ENCODE results near the gene SLC12A8. TPM values are rescaled to one million over a fixed set of nuclear protein-coding genes. Genes with fewer than 3 reads are reported as not detected.
A peak's percentile ranks its signal among the peaks of the same experiment; 100 is the strongest.

SLC12A8 gene
- total and polyA plus RNA-seq, 2 of the 13 experiments (the other 11 are each of a cell fraction or from before 2014, with no cell fraction given) = 0.44 to 0.71 TPM

DNA sequence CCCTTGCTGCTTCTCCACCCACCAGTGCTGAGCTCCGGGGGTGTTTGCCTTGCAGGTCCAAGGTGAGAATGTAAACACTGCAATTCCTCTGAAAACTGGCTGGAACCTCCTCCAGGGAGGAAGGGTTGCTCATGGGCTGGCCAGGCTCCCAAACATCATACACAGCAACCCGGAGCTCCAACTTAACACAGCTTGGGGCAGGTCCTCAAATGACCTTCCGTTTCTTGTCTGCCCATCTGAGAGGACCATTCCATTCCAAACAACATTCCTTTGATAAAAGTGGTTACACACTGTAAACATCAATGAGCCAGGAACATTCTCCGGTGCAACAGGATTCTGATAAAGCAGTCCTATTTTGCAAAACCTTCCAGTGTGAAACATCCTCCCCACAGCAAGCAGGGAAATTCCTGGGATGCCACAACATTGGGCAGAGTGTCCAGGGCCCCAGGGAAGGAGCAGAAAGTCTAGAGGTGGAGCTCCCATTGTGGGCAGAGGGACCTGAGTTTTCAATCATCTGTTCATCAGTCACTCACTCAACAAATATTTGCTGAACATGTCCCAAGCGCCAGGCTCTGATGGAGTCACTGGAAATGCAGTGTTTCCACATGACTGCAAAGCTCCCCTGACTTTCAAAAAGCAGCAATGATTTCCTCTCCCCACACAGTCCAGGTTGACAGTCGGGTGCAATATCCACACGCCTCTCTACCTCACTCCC, 149.5 kb downstream of the SLC12A8 start (continued):
- TF ChIP-seq POGZ (CRISPR knock-in tag; IDR thresholded peaks at IDR 0.05) (no peak; the same call in 1 of the 2 replicates), CBFB (CRISPR knock-in tag; IDR thresholded peaks at IDR 0.05) (peak; percentile 74; the same call in 1 of the 2 replicates), GABPA (IDR thresholded peaks at IDR 0.05; ENCODE audit: low read depth, low read length) (no peak), GABPA (CRISPR knock-in tag; IDR thresholded peaks at IDR 0.05; ENCODE audit: low read depth) (no peak), NONO (IDR thresholded peaks at IDR 0.05) (no peak), NONO (CRISPR knock-in tag; conservative IDR thresholded peaks at IDR 0.05) (peak; percentile 70; the same call in 1 of the 2 replicates), GLI4 (CRISPR knock-in tag; IDR thresholded peaks at IDR 0.05; ENCODE audit: borderline replicate concordance) (no peak), IKZF4 (CRISPR knock-in tag; IDR thresholded peaks at IDR 0.05; ENCODE audit: borderline replicate concordance, low read depth, not compliant biosample characterization) (no peak), KDM6A (CRISPR knock-in tag; IDR thresholded peaks at IDR 0.05; ENCODE audit: low read depth) (peak; percentile 85), PHB2 (IDR thresholded peaks at IDR 0.05; ENCODE audit: partially characterized antibody) (no peak), HNRNPK (IDR thresholded peaks at IDR 0.05; ENCODE audit: low read depth, low read length, poor library complexity, severe bottlenecking) (no peak), HHEX (CRISPR knock-in tag; IDR thresholded peaks at IDR 0.05) (peak; percentile 37; the same call in 1 of the 2 replicates), TOPORS (CRISPR knock-in tag; IDR thresholded peaks at IDR 0.05) (no peak), GATAD2A (CRISPR knock-in tag; IDR thresholded peaks at IDR 0.05) (peak; percentile 91), ZIK1 (CRISPR knock-in tag; IDR thresholded peaks at IDR 0.05; ENCODE audit: borderline replicate concordance, low read depth) (no peak), FOSL2 (CRISPR knock-in tag; IDR thresholded peaks at IDR 0.05) (peak; percentile 86), KDM2A (CRISPR knock-in tag; IDR thresholded peaks at IDR 0.05; ENCODE audit: borderline replicate concordance, low read depth) (peak; percentile 7; the same call in 1 of the 2 replicates), ZKSCAN8 (CRISPR knock-in tag; IDR thresholded peaks at IDR 0.05; ENCODE audit: borderline replicate concordance) (0 out of 2 replicates have a peak, but pooled peaks have one; percentile 55), MXI1 (IDR thresholded peaks at IDR 0.05; ENCODE audit: borderline replicate concordance, low read depth, low read length) (peak; percentile 72; the same call in 1 of the 3 replicates), CCDC6 (CRISPR knock-in tag; IDR thresholded peaks at IDR 0.05) (0 out of 2 replicates have a peak, but pooled peaks have one; percentile 62), SP4 (CRISPR knock-in tag; IDR thresholded peaks at IDR 0.05) (0 out of 2 replicates have a peak, but pooled peaks have one; percentile 20), KMT2A (CRISPR knock-in tag; IDR thresholded peaks at IDR 0.05) (peak; percentile 23; the same call in 1 of the 2 replicates)
- TF ChIP-seq, protein P1, sequence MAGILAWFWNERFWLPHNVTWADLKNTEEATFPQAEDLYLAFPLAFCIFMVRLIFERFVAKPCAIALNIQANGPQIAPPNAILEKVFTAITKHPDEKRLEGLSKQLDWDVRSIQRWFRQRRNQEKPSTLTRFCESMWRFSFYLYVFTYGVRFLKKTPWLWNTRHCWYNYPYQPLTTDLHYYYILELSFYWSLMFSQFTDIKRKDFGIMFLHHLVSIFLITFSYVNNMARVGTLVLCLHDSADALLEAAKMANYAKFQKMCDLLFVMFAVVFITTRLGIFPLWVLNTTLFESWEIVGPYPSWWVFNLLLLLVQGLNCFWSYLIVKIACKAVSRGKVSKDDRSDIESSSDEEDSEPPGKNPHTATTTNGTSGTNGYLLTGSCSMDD (CRISPR knock-in tag; IDR thresholded peaks at IDR 0.05) = no peak
- TF ChIP-seq, protein P2, sequence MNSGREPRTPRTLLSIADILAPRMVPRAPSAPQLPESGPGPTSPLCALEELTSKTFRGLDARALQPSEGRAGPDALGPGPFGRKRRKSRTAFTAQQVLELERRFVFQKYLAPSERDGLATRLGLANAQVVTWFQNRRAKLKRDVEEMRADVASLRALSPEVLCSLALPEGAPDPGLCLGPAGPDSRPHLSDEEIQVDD (CRISPR knock-in tag; IDR thresholded peaks at IDR 0.05; ENCODE audit: borderline replicate concordance) = no peak
- TF ChIP-seq, protein P3, sequence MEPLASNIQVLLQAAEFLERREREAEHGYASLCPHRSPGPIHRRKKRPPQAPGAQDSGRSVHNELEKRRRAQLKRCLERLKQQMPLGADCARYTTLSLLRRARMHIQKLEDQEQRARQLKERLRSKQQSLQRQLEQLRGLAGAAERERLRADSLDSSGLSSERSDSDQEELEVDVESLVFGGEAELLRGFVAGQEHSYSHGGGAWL (CRISPR knock-in tag; IDR thresholded peaks at IDR 0.05) = no peak
- TF ChIP-seq, protein P4, sequence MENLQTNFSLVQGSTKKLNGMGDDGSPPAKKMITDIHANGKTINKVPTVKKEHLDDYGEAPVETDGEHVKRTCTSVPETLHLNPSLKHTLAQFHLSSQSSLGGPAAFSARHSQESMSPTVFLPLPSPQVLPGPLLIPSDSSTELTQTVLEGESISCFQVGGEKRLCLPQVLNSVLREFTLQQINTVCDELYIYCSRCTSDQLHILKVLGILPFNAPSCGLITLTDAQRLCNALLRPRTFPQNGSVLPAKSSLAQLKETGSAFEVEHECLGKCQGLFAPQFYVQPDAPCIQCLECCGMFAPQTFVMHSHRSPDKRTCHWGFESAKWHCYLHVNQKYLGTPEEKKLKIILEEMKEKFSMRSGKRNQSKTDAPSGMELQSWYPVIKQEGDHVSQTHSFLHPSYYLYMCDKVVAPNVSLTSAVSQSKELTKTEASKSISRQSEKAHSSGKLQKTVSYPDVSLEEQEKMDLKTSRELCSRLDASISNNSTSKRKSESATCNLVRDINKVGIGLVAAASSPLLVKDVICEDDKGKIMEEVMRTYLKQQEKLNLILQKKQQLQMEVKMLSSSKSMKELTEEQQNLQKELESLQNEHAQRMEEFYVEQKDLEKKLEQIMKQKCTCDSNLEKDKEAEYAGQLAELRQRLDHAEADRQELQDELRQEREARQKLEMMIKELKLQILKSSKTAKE (CRISPR knock-in tag; IDR thresholded peaks at IDR 0.05; ENCODE audit: borderline replicate concordance) = peak; percentile 91
- TF ChIP-seq, protein P5, sequence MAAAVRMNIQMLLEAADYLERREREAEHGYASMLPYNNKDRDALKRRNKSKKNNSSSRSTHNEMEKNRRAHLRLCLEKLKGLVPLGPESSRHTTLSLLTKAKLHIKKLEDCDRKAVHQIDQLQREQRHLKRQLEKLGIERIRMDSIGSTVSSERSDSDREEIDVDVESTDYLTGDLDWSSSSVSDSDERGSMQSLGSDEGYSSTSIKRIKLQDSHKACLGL (CRISPR knock-in tag; IDR thresholded peaks at IDR 0.05) = no peak

Data from HepG2 (cell line).